ENCODE results near the gene TCP1. TPM values are rescaled to one million over a fixed set of nuclear protein-coding genes. Genes with fewer than 3 reads are reported as not detected.

Gene TCP1
- total and polyA plus RNA-seq, 2 of the 13 experiments (the other 11 are each of a cell fraction or from before 2014, with no cell fraction given), result 116 to 553 TPM

DNA sequence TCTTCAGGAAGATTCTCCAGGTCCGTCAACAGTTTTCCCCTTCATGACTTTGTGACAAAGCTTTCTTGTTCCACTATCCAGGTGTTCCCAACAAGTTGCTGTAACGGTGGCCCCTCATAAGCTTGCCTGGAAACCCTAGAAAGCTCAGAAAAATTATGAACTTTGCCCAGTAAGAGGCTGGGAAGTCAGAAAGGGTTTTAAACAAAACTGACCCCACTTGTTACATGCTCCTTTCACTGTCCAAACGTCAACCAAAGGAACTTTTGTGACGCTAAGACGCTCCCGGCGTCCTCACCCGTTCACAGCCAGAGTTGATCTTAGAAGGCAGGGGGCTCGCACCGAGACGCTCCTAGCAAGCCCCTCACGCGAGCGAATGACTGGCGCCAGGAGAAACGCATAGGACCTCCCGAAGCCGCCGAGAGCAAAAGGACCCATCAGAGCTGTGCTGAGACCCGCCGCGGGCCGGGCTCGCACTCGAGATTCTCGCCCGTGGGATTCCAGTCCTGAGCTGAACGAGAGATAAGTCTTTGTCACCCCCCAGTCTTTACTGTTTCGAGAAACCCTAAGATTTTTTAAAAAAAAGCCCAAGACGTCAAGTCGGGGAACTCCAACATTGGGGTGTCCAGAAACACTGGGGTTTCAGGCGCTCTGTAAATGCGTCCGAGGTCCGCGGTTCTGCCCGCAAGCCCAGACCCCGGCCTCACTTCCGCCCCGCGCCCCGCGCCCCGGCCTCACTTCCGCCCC is 28.1 kb downstream of the TCP1 start (continued):
- TF ChIP-seq, protein P1, sequence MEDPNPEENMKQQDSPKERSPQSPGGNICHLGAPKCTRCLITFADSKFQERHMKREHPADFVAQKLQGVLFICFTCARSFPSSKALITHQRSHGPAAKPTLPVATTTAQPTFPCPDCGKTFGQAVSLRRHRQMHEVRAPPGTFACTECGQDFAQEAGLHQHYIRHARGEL (CRISPR knock-in tag; IDR thresholded peaks at IDR 0.05), result no peak
- 0 out of 2 replicates have a peak, but pooled peaks have one; percentile 26 for TF ChIP-seq ZNF746 (CRISPR knock-in tag; IDR thresholded peaks at IDR 0.05)
- TF ChIP-seq ZNF512 (CRISPR knock-in tag; IDR thresholded peaks at IDR 0.05), result no peak
- TF ChIP-seq HNF4G (IDR thresholded peaks at IDR 0.05; ENCODE audit: borderline replicate concordance, low read depth, low read length), result 0 out of 2 replicates have a peak, but pooled peaks have one; percentile 3
- no peak for TF ChIP-seq HNF4G (CRISPR knock-in tag; IDR thresholded peaks at IDR 0.05; ENCODE audit: borderline replicate concordance, low read depth)
- TF ChIP-seq, protein P2, sequence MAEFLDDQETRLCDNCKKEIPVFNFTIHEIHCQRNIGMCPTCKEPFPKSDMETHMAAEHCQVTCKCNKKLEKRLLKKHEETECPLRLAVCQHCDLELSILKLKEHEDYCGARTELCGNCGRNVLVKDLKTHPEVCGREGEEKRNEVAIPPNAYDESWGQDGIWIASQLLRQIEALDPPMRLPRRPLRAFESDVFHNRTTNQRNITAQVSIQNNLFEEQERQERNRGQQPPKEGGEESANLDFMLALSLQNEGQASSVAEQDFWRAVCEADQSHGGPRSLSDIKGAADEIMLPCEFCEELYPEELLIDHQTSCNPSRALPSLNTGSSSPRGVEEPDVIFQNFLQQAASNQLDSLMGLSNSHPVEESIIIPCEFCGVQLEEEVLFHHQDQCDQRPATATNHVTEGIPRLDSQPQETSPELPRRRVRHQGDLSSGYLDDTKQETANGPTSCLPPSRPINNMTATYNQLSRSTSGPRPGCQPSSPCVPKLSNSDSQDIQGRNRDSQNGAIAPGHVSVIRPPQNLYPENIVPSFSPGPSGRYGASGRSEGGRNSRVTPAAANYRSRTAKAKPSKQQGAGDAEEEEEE (CRISPR knock-in tag; IDR thresholded peaks at IDR 0.05; ENCODE audit: borderline replicate concordance), result no peak
- TF ChIP-seq ZHX1 (CRISPR knock-in tag; IDR thresholded peaks at IDR 0.05; ENCODE audit: low read depth), result no peak
- TF ChIP-seq, protein P3, sequence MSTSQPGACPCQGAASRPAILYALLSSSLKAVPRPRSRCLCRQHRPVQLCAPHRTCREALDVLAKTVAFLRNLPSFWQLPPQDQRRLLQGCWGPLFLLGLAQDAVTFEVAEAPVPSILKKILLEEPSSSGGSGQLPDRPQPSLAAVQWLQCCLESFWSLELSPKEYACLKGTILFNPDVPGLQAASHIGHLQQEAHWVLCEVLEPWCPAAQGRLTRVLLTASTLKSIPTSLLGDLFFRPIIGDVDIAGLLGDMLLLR (CRISPR knock-in tag; IDR thresholded peaks at IDR 0.05), result no peak
- TF ChIP-seq ZNF530 (CRISPR knock-in tag; IDR thresholded peaks at IDR 0.05; ENCODE audit: low read depth), result 0 out of 2 replicates have a peak, but pooled peaks have one; percentile 22
- 0 out of 4 replicates have a peak, but pooled peaks of 1 of the 2 experiments have one; percentile 12 for TF ChIP-seq ATF4 (CRISPR knock-in tag; IDR thresholded peaks at IDR 0.05)
- TF ChIP-seq ZNF337 (CRISPR knock-in tag; IDR thresholded peaks at IDR 0.05; ENCODE audit: borderline replicate concordance, low read depth), result no peak
- peak; percentile 68 for TF ChIP-seq ZNF501 (CRISPR knock-in tag; IDR thresholded peaks at IDR 0.05)
- no peak for TF ChIP-seq CHCHD3 (CRISPR knock-in tag; IDR thresholded peaks at IDR 0.05)
- TF ChIP-seq ZNF816 (CRISPR knock-in tag; IDR thresholded peaks at IDR 0.05; ENCODE audit: borderline replicate concordance), result 0 out of 2 replicates have a peak, but pooled peaks have one; percentile 90
- peak; percentile 63 for TF ChIP-seq POLR2G (IDR thresholded peaks at IDR 0.05; ENCODE audit: low read depth, low read length)
- no peak for TF ChIP-seq DZIP1 (CRISPR knock-in tag; IDR thresholded peaks at IDR 0.05)

All from HepG2 (cell line).